Subcutaneous preadipocyte (primary cell): ENCODE results near the gene CHTF8. TPM values are rescaled to one million over a fixed set of nuclear protein-coding genes. Genes with fewer than 3 reads are reported as not detected.

Source experiments
- small RNA-seq: library from RNA; depleted of rRNA; stranded (forward); fragments of <200 nt; gene quantifications from one replicate; pipeline ENCODE3, GENCODE V24; 2012
- total RNA-seq: library from RNA; depleted of rRNA; stranded (reverse); fragments of >200 nt; gene quantifications from 2 replicates; pipeline ENCODE4 v1.2.3, GENCODE V29; 2012

Gene CHTF8
- total RNA-seq, result 59.2 and 82.5 TPM in 2 replicates

GRCh38 chr16:69132424-69133252, at the start of gene CHTF8, which contains the start of gene UTP4:
TSS of gene CHTF8 (minus strand) at chr16:69132588. CDS start at chr16:69121458, 11,130 bp downstream.
TSS of gene UTP4 (plus strand) at chr16:69132649. CDS start at chr16:69133460, 811 bp downstream.

GRCh38 chr16:69105501-69106361, 26.7 kb downstream of the CHTF8 start, which contains the start of gene HAS3:
TSS of gene HAS3 (plus strand) at chr16:69105653. CDS start at chr16:69109396, 3,743 bp downstream.

Small RNA genes within 50 kb of the gene (small RNA-seq; reads per million reads assigned to genes)
- 1.0 reads per million, percentile 60 among the genes with 10 or more reads in this experiment for gene RNU6-22P

Other genes with a start within 250 kb of the CHTF8 start
- under 0.01 and 0.20 TPM in 2 replicates for gene HAS3, start 26.9 kb downstream of the CHTF8 start, total RNA-seq
- gene UTP4, start 61 bp upstream of the CHTF8 start, total RNA-seq, result 16.2 and 21.9 TPM in 2 replicates
- gene SNTB2, start 54.6 kb upstream of the CHTF8 start, total RNA-seq, result 27.9 and 47.3 TPM in 2 replicates
- 34.5 and 43.0 TPM in 2 replicates for gene VPS4A, start 178.8 kb upstream of the CHTF8 start, total RNA-seq
- gene PDF, start 198.0 kb upstream of the CHTF8 start, total RNA-seq, result 11.8 and 15.2 TPM in 2 replicates
- gene COG8, start 207.0 kb upstream of the CHTF8 start, total RNA-seq, result 36.0 and 45.2 TPM in 2 replicates
- gene NIP7, start 207.2 kb upstream of the CHTF8 start, total RNA-seq, result 33.8 and 42.6 TPM in 2 replicates
- gene TMED6, start 219.2 kb upstream of the CHTF8 start, total RNA-seq, result 0.37 TPM in 1 of 2 replicates, not detected in the other